Brain microvascular endothelial cell (primary cell): ENCODE measurements around the gene DHX34.
"Not testable (repeated sequence)": the region's sequence is repeated elsewhere in the genome, so short reads cannot be mapped to it uniquely, and the experiment has no call there.

ENCODE experiments used
- DNase-seq: peaks from one replicate; pipeline ENCODE4 v3.0.0-alpha.2; 2020
- H3K27ac ChIP-seq: fragments of 250-450 bp; sonication (Bioruptor Pico); 2 replicates; pipeline ENCODE4 v1.5.1; 2020; ENCODE audit warnings: mild to moderate bottlenecking, moderate library complexity
- H3K27me3 ChIP-seq: fragments of 250-450 bp; sonication (Bioruptor Pico); replicated peaks from 2 replicates; pipeline ENCODE4 v1.5.1; 2020; ENCODE audit warnings: mild to moderate bottlenecking
- H3K36me3 ChIP-seq: fragments of 250-450 bp; sonication (Bioruptor Pico); replicated peaks from 2 replicates; pipeline ENCODE4 v1.5.1; 2020; ENCODE audit warnings: mild to moderate bottlenecking
- H3K4me3 ChIP-seq: 2 replicates; pipeline ENCODE4 v1.5.1; 2011; ENCODE audit warnings: low read depth, mild to moderate bottlenecking, control low read depth, low read length, moderate library complexity
- CTCF ChIP-seq: IDR thresholded peaks from 2 replicates; pipeline ENCODE4 v1.5.1; 2011; ENCODE audit warnings: low read depth, mild to moderate bottlenecking, moderate library complexity, low read length, control low read depth, inconsistent platforms; ENCODE audit errors: missing control alignments
- in situ Hi-C: cut with HindIII; loops from 2 replicates; pipeline ENCODE4 v1.10.0; 2017; ENCODE audit warnings: low sequenced_read_pairs, low pct_ligation_motif_present

The DHX34 gene

GRCh38 chr19:47348819-47349795, at the start of gene DHX34:
DHX34 (plus strand) TSS chr19:47349315; CDS start chr19:47353031, 3,716 bp downstream.
- Histone ChIP-seq H3K36me3 (peaks cover 14% of the 10 kb centered on the region), H3K27me3 (no peaks in the 10 kb centered on the region), H3K27ac (peak within 1 kb of the TSS; percentile 36), H3K4me3 (peak within 1 kb of the TSS; percentile 79)
- DNase-seq, result peak; percentile 98
- peak; percentile 98 for TF ChIP-seq CTCF
- in situ Hi-C loops, result no loop called here

GRCh38 chr19:47300867-47301266, 48.2 kb upstream of the DHX34 start:
- H3K36me3 ChIP-seq, DNase-seq, H3K27me3 ChIP-seq, H3K4me3 ChIP-seq, in situ Hi-C loops, H3K27ac ChIP-seq: not testable (repeated sequence)

GRCh38 chr19:47302249-47302648, 46.9 kb upstream of the DHX34 start:
- TF ChIP-seq CTCF, result no peak
- Histone ChIP-seq H3K27ac (no peak overlapping the region), H3K27me3 (no peaks in the 10 kb centered on the region), H3K36me3 (no peaks in the 10 kb centered on the region), H3K4me3 (no peak overlapping the region)
- DNase-seq, result no peak
- in situ Hi-C loops, result no loop called here

GRCh38 chr19:47303966-47304365, 45.1 kb upstream of the DHX34 start:
- DNase-seq, result no peak
- in situ Hi-C loops, result no loop called here
- TF ChIP-seq CTCF, result no peak
- H3K27me3 ChIP-seq, result no peaks in the 10 kb centered on the region
- no peaks in the 10 kb centered on the region for H3K36me3 ChIP-seq
- H3K27ac ChIP-seq, result no peak overlapping the region
- no peak overlapping the region for H3K4me3 ChIP-seq

GRCh38 chr19:47305309-47305751, 43.8 kb upstream of the DHX34 start:
- no peak overlapping the region for H3K4me3 ChIP-seq
- TF ChIP-seq CTCF, result peak; percentile 99
- no peaks in the 10 kb centered on the region for H3K27me3 ChIP-seq
- peak; percentile 73 for DNase-seq
- in situ Hi-C loops, result no loop called here
- no peaks in the 10 kb centered on the region for H3K36me3 ChIP-seq
- H3K27ac ChIP-seq, result no peak overlapping the region

- Histone ChIP-seq H3K4me3 (no peak overlapping the region), H3K27me3 (no peaks in the 10 kb centered on the region), H3K36me3 (no peaks in the 10 kb centered on the region), H3K27ac (no peak overlapping the region)
- DNase-seq, result no peak
- in situ Hi-C loops, result no loop called here
- TF ChIP-seq CTCF, result no peak
These were observed 42.8 kb upstream of the DHX34 start for GRCh38 chr19:47306303-47306702.
